H1 (cell line): ENCODE measurements around the gene HBEGF. TPM values are rescaled to one million over a fixed set of nuclear protein-coding genes. Genes with fewer than 3 reads are reported as not detected.

Experiments used
- CTCF ChIA-PET: fragments of 300-600 bp; sonication (Branson Sonifier 250); formaldehyde crosslinking; loops from one replicate; lab custom pipeline; 2021; ENCODE audit not compliant: partially characterized antibody; lab: Charles Lee
- POLR2A ChIA-PET: fragments of 300-600 bp; sonication (Branson Sonifier 250); formaldehyde crosslinking; loops from one replicate; lab custom pipeline; 2021; ENCODE audit warnings: inconsistent platforms; ENCODE audit not compliant: partially characterized antibody; lab: Charles Lee
- DNase-seq, 2 experiments: peaks; one replicate each; pipeline versions ENCODE4 v3.0.0 to v3.0.0-alpha.2; 2010 to 2022; ENCODE audit warnings: low spot score in 2 of 2, low read depth in 1 of 2, mixed read lengths in 1 of 2
- FAIRE-seq: peaks from 2 replicates; lab custom pipeline; 2011; peaks lifted over from hg19 to GRCh38; lab: Jason Lieb, UNC
- H2AFZ ChIP-seq: 2 replicates; pipeline ENCODE4 v1.8.1; 2012; ENCODE audit warnings: low read length, inconsistent platforms
- H2AK5ac ChIP-seq: 2 replicates; pipeline ENCODE4 v1.6.1; 2013; ENCODE audit warnings: low read depth, low read length
- H2BK120ac ChIP-seq: replicated peaks from 2 replicates; pipeline ENCODE3; 2013; ENCODE audit warnings: low read depth, low read length, inconsistent platforms
- H2BK12ac ChIP-seq: 2 replicates; pipeline ENCODE4 v1.6.1; 2013; ENCODE audit warnings: low read depth, low read length
- H2BK15ac ChIP-seq: 2 replicates; pipeline ENCODE4 v1.6.1; 2013; ENCODE audit warnings: low read length
- H2BK20ac ChIP-seq: 2 replicates; pipeline ENCODE4 v1.6.1; 2013; ENCODE audit warnings: low read length
- H2BK5ac ChIP-seq: 2 replicates; pipeline ENCODE4 v1.6.1; 2013; ENCODE audit warnings: low read depth, low read length
- H3K14ac ChIP-seq: 2 replicates; pipeline ENCODE4 v1.6.1; 2013; ENCODE audit warnings: inconsistent platforms; ENCODE audit not compliant: insufficient read length
- H3K18ac ChIP-seq: 2 replicates; pipeline ENCODE4 v1.6.1; 2013; ENCODE audit warnings: low read length; ENCODE audit errors: extremely low read depth
- H3K23ac ChIP-seq: 2 replicates; pipeline ENCODE4 v1.6.1; 2013; ENCODE audit warnings: inconsistent platforms; ENCODE audit not compliant: insufficient read length
- H3K23me2 ChIP-seq: 2 replicates; pipeline ENCODE4 v1.6.1; 2013; ENCODE audit warnings: low read depth, low read length
- H3K27ac ChIP-seq: 2 replicates; pipeline ENCODE4 v1.6.1; 2011; ENCODE audit warnings: low read depth, low read length, inconsistent platforms
- H3K27me3 ChIP-seq, 4 experiments: replicated peaks in 1 of 4; 1 replicate in 1 of 4; 2 replicates in 3 of 4; pipeline versions ENCODE4 v1.6.1 to v1.8.1; 2011 to 2013; ENCODE audit warnings: low read length in 3 of 4, mild to moderate bottlenecking in 3 of 4, inconsistent platforms in 2 of 4, mixed read lengths in 2 of 4, moderate library complexity in 1 of 4; ENCODE audit not compliant: control insufficient read depth in 3 of 4, insufficient read depth in 3 of 4; ENCODE audit errors: extremely low read depth in 1 of 4
- H3K36me3 ChIP-seq, 4 experiments: 2 replicates each; pipeline versions ENCODE4 v1.6.1 to v1.8.1; 2011 to 2013; ENCODE audit warnings: mild to moderate bottlenecking in 4 of 4, low read length in 3 of 4, moderate library complexity in 2 of 4, control low read depth in 1 of 4, inconsistent platforms in 1 of 4; ENCODE audit not compliant: insufficient read depth in 4 of 4, control insufficient read depth in 2 of 4
- H3K4ac ChIP-seq: replicated peaks from 2 replicates; pipeline ENCODE3; 2013; ENCODE audit warnings: low read length, low read depth, mixed read lengths, inconsistent platforms; ENCODE audit not compliant: insufficient read length
- H3K4me1 ChIP-seq, 4 experiments: replicated peaks in 1 of 4; 1 replicate in 1 of 4; 2 replicates in 3 of 4; pipeline versions ENCODE4 v1.6.1 to v1.8.1; 2011 to 2013; ENCODE audit warnings: low read length in 3 of 4, inconsistent platforms in 2 of 4, mixed read lengths in 1 of 4; ENCODE audit not compliant: insufficient read depth in 4 of 4, control insufficient read depth in 3 of 4
- H3K4me2 ChIP-seq, 2 experiments: 2 replicates each; pipeline versions ENCODE4 v1.6.1 to v1.8.1; 2011 to 2013; ENCODE audit warnings: low read depth in 2 of 2, low read length in 2 of 2, control low read depth in 1 of 2, inconsistent platforms in 1 of 2, mild to moderate bottlenecking in 1 of 2; ENCODE audit not compliant: insufficient read depth in 1 of 2
- H3K4me3 ChIP-seq, 4 experiments: fragments of 200-600, 300-600 bp in 1 of 4; sonication (generic), shearing (Covaris generic), sonication (Bioruptor Twin) in 1 of 4; 2 replicates each; pipeline versions ENCODE4 v1.5.1 to v1.8.1; 2011 to 2016; ENCODE audit warnings: low read length in 4 of 4, low read depth in 3 of 4, control low read depth in 2 of 4, inconsistent platforms in 2 of 4, mild to moderate bottlenecking in 2 of 4, mixed read lengths in 1 of 4, moderate library complexity in 1 of 4; ENCODE audit not compliant: insufficient read depth in 2 of 4; ENCODE audit errors: extremely low read depth in 1 of 4
- H3K56ac ChIP-seq: replicated peaks from 2 replicates; pipeline ENCODE3; 2013; ENCODE audit warnings: low read depth, mild to moderate bottlenecking, mixed read lengths, low read length, inconsistent platforms; ENCODE audit not compliant: insufficient read length
- H3K79me1 ChIP-seq: 2 replicates; pipeline ENCODE4 v1.6.1; 2013; ENCODE audit warnings: low read depth, low read length, control low read depth
- H3K79me2 ChIP-seq, 2 experiments: 2 replicates each; pipeline versions ENCODE4 v1.6.1 to v1.8.1; 2012 to 2013; ENCODE audit warnings: low read length in 2 of 2, mild to moderate bottlenecking in 2 of 2, inconsistent platforms in 1 of 2; ENCODE audit not compliant: insufficient read depth in 2 of 2, control insufficient read depth in 1 of 2
- H3K9ac ChIP-seq, 4 experiments: replicated peaks in 1 of 4; 1 replicate in 1 of 4; 2 replicates in 3 of 4; pipeline versions ENCODE4 v1.6.1 to v1.8.1; 2011 to 2013; ENCODE audit warnings: low read depth in 3 of 4, low read length in 3 of 4, control low read depth in 2 of 4, mild to moderate bottlenecking in 2 of 4, moderate library complexity in 2 of 4, inconsistent platforms in 1 of 4; ENCODE audit errors: extremely low read depth in 1 of 4
- H3K9me3 ChIP-seq, 2 experiments: 2 replicates each; pipeline versions ENCODE4 v1.6.1 to v1.8.1; 2012 to 2013; ENCODE audit warnings: mild to moderate bottlenecking in 2 of 2, moderate library complexity in 2 of 2, control low read depth in 1 of 2, inconsistent platforms in 1 of 2, low read depth in 1 of 2, low read length in 1 of 2, mixed read lengths in 1 of 2; ENCODE audit not compliant: insufficient read depth in 2 of 2
- H4K20me1 ChIP-seq, 2 experiments: replicated peaks in 1 of 2; 2 replicates each; pipeline versions ENCODE3 to v1.8.1; 2011 to 2013; ENCODE audit warnings: inconsistent platforms in 2 of 2, low read length in 2 of 2, mild to moderate bottlenecking in 1 of 2; ENCODE audit not compliant: insufficient read depth in 2 of 2, control insufficient read depth in 1 of 2
- H4K5ac ChIP-seq: 2 replicates; pipeline ENCODE4 v1.6.1; 2013; ENCODE audit warnings: low read length, low read depth, mixed read lengths, inconsistent platforms; ENCODE audit not compliant: insufficient read length
- H4K8ac ChIP-seq: 2 replicates; pipeline ENCODE4 v1.8.0; 2013; ENCODE audit warnings: mild to moderate bottlenecking, moderate library complexity, low read length, inconsistent platforms; ENCODE audit not compliant: insufficient read depth; ENCODE audit errors: extremely low read depth
- H4K91ac ChIP-seq: replicated peaks from 2 replicates; pipeline ENCODE3; 2013; ENCODE audit warnings: low read length, mixed read lengths, inconsistent platforms; ENCODE audit not compliant: insufficient read length
- HDAC6 ChIP-seq: IDR thresholded peaks from one replicate; pipeline ENCODE4 v1.7.1; 2012; ENCODE audit warnings: low read depth, mild to moderate bottlenecking, inconsistent platforms, low read length, moderate library complexity
- WGBS, 2 experiments: shearing (Covaris generic) in 1 of 2; methylation state at CpG; one replicate each; pipeline versions ENCODE4 v1.1.6 to v1.1.7; 2013 to 2015; ENCODE audit warnings: low lambda C conversion rate in 2 of 2, mixed read lengths in 2 of 2, inconsistent platforms in 1 of 2, low coverage in 1 of 2, missing lambda C conversion rate in 1 of 2; ENCODE audit not compliant: insufficient replicate concordance in 2 of 2, insufficient coverage in 1 of 2, insufficient read length in 1 of 2; ENCODE audit errors: extremely low coverage in 1 of 2, missing lambda C conversion rate in 1 of 2; 5-methylcytosine and 5-hydroxymethylcytosine counted together
- polyA plus RNA-seq, 7 experiments: library from polyadenylated mRNA; depleted of rRNA in 3 of 7; stranded (reverse) in 5 of 7; unstranded in 2 of 7; fragments of >200 nt in 5 of 7; fragments of 200-250 nt in 2 of 7; gene quantifications; 1 replicate in 5 of 7; 2 replicates in 1 of 7; 4 replicates in 1 of 7; pipeline versions ENCODE4 v1.2.1 to v1.2.3, GENCODE V29; 2011 to 2013; ENCODE audit warnings: missing spikeins in 2 of 7, mixed read lengths in 2 of 7
- total RNA-seq: library from RNA; stranded (reverse); fragmentation: NEBNext Ultra II Directional; extraction: Animal tissue kit (Norgen Biotek cat#: 25700); gene quantifications from 2 replicates; pipeline ENCODE4 v1.2.1, GENCODE V29; 2021

The HBEGF gene
- total and polyA plus RNA-seq, 2 of the 8 experiments (the other 6 are each of a cell fraction or from before 2014, with no cell fraction given) = 2.4 to 2.5 TPM

DNA sequence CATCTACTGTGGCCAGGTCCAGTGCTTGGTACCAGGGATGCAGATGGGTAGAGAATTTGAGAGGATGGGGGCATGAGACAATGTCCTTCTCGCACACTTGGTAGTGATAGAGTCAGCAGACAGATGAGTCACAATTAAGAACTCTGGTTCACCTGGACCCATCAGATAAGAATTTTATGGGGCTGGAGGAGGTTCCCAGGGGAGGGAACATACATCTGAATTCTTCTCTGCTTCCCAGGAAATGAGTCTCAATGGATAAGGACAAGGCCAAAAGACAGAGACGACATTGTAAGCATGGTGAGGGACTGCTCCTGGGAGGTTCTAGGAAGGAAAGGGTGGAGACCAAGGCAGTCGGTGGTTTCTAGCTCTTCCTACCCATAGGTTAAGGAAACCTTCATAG lies 18.9 kb upstream of the HBEGF start:
- no peaks in the 10 kb centered on the region for H4K20me1 ChIP-seq
- H3K9ac ChIP-seq = no peak overlapping the region
- H2BK20ac ChIP-seq = no peak overlapping the region
- H3K4ac ChIP-seq = no peak overlapping the region
- peaks cover 0 to 7% (median 2%) of the 10 kb centered on the region in 4 experiments; a peak in 2 of 7 replicates for H3K27me3 ChIP-seq
- DNase-seq (no peak), FAIRE-seq (no peak)
- no peak overlapping the region for H3K18ac ChIP-seq
- no peak overlapping the region for H4K5ac ChIP-seq
- no peak overlapping the region for H3K27ac ChIP-seq
- H4K91ac ChIP-seq = no peak overlapping the region
- no peaks in the 10 kb centered on the region for H3K79me2 ChIP-seq
- peaks cover 0 to 8% (median 2%) of the 10 kb centered on the region in 4 experiments; a peak in 3 of 7 replicates for H3K4me1 ChIP-seq
- H3K4me2 ChIP-seq = no peak overlapping the region
- no peaks in the 10 kb centered on the region for H3K9me3 ChIP-seq
- 86% methylated on average over 3 of the region's 3 CpGs; no CpG with 5 or more reads in 1 of the 2 experiments for WGBS, 2 experiments
- H3K23ac ChIP-seq = no peak overlapping the region
- H2AFZ ChIP-seq = no peak overlapping the region
- no peak overlapping the region for H2BK120ac ChIP-seq
- H3K79me1 ChIP-seq = no peaks in the 10 kb centered on the region; the same call in 1 of the 2 replicates
- no peaks in the 10 kb centered on the region for H3K36me3 ChIP-seq
- H2BK5ac ChIP-seq = no peak overlapping the region
- H3K56ac ChIP-seq = no peak overlapping the region
- no peak overlapping the region for H2BK12ac ChIP-seq
- no peak overlapping the region for H2AK5ac ChIP-seq
- ChIA-PET CTCF (interaction anchor here (0.8 to 5.8 kb wide), 9 partner anchors 10 to 355 kb away, joined by 3 to 39 read pairs (median 4); partner anchors contain the start of gene HBEGF), POLR2A (interaction anchor here (1.2 to 1.8 kb wide), 2 partner anchors 31 to 190 kb away, joined by 3 to 4 read pairs; partner anchors contain the start of gene CYSTM1)
- no peak overlapping the region for H3K14ac ChIP-seq
- peaks cover 3% of the 10 kb centered on the region; the same call in 1 of the 2 replicates for H3K23me2 ChIP-seq
- H3K4me3 ChIP-seq = no peak overlapping the region
- H4K8ac ChIP-seq = no peak overlapping the region
- no peak overlapping the region for H2BK15ac ChIP-seq
- TF ChIP-seq HDAC6 = no peak
